GM12878 (cell line): Measurements from ENCODE around the gene RGS6. TPM values are rescaled to one million over a fixed set of nuclear protein-coding genes. Genes with fewer than 3 reads are reported as not detected.

Experiments used
- BHLHE40 ChIP-seq, 2 experiments: fragments of 450-650 bp in 1 of 2; IDR thresholded peaks; 2 replicates each; pipeline ENCODE4 v1.6.1; 2011 to 2017; ENCODE audit warnings: low read depth in 2 of 2, borderline replicate concordance in 1 of 2, improper control_type of control experiment in 1 of 2, low read length in 1 of 2, mild to moderate bottlenecking in 1 of 2
- CEBPZ ChIP-seq: fragments of 150-350 bp; IDR thresholded peaks from 2 replicates; pipeline ENCODE4 v1.6.1; 2016; ENCODE audit warnings: low read depth, low read length
- IRF4 ChIP-seq: IDR thresholded peaks from 2 replicates; pipeline ENCODE4 v1.6.1; 2011; ENCODE audit warnings: low read depth, low read length
- JUNB ChIP-seq: IDR thresholded peaks from 2 replicates; pipeline ENCODE4 v1.6.1; 2016; ENCODE audit warnings: antibody characterized with exemption, mild to moderate bottlenecking
- MLLT1 ChIP-seq: fragments of 450-650 bp; IDR thresholded peaks from 2 replicates; pipeline ENCODE4 v1.6.1; 2016; ENCODE audit warnings: mild to moderate bottlenecking
- MXI1 ChIP-seq: fragments of 150-350 bp; IDR thresholded peaks from 2 replicates; pipeline ENCODE4 v1.6.1; 2011; ENCODE audit warnings: low read depth, mild to moderate bottlenecking, inconsistent platforms, low read length, improper control_type of control experiment
- SMARCA5 ChIP-seq: fragments of 450-650 bp; IDR thresholded peaks from 2 replicates; pipeline ENCODE4 v1.6.1; 2017; ENCODE audit warnings: mild to moderate bottlenecking
- SMC3 ChIP-seq: IDR thresholded peaks from 2 replicates; pipeline ENCODE4 v1.6.1; 2011; ENCODE audit warnings: low read length, improper control_type of control experiment, borderline replicate concordance
- SUPT20H ChIP-seq: IDR thresholded peaks from 2 replicates; pipeline ENCODE4 v1.6.1; 2011; ENCODE audit warnings: low read depth, mild to moderate bottlenecking, low read length, moderate library complexity, borderline replicate concordance; ENCODE audit not compliant: control insufficient read depth
- TARDBP ChIP-seq: IDR thresholded peaks from 2 replicates; pipeline ENCODE4 v1.6.1; 2016; ENCODE audit warnings: borderline replicate concordance
- TBL1XR1 ChIP-seq: IDR thresholded peaks from 2 replicates; pipeline ENCODE4 v1.6.1; 2012; ENCODE audit warnings: low read depth, low read length, improper control_type of control experiment
- polyA plus RNA-seq, 11 experiments: library from polyadenylated mRNA; depleted of rRNA in 4 of 11; unstranded in 6 of 11; stranded (reverse) in 5 of 11; fragments of >200 nt; fragmentation: Nextera tagmentation in 4 of 11; fragmentation: Illumina TruSeq in 1 of 11; extraction: Ambion mirVana in 4 of 11; extraction: Trizol in 1 of 11; gene quantifications; 1 replicate in 1 of 11; 2 replicates in 10 of 11; pipeline versions ENCODE4 v1.2.1 to v1.2.3, GENCODE V29; 2011 to 2016; ENCODE audit warnings: inconsistent platforms in 2 of 11, missing spikeins in 2 of 11, low read depth in 1 of 11
- total RNA-seq, 4 experiments: library from RNA; depleted of rRNA in 3 of 4; stranded (reverse); fragments of >200 nt in 3 of 4; fragmentation: Illumina TruSeq in 1 of 4; extraction: Trizol in 1 of 4; gene quantifications; 2 replicates each; pipeline versions ENCODE4 v1.2.1 to v1.2.3, GENCODE V29; 2013 to 2021
- TF ChIP-seq, protein P1 (sequence below): IDR thresholded peaks from 2 replicates; pipeline ENCODE4 v1.6.1; 2011; ENCODE audit warnings: borderline replicate concordance, low read depth, mild to moderate bottlenecking, moderate library complexity, mixed read lengths, low read length; ENCODE audit not compliant: insufficient read depth; ENCODE audit errors: extremely low read length
- TF ChIP-seq, protein P2 (sequence below): fragments of 450-650 bp; formaldehyde crosslinking; IDR thresholded peaks from 2 replicates; pipeline ENCODE4 v1.5.0; 2022; ENCODE audit warnings: mild to moderate bottlenecking, missing genetic modification characterization
- TF ChIP-seq, protein P3 (sequence below): fragments of 450-650 bp; IDR thresholded peaks from 2 replicates; pipeline ENCODE4 v1.6.1; 2017; ENCODE audit warnings: borderline replicate concordance

RGS6 gene
- total and polyA plus RNA-seq, 10 of the 15 experiments (the other 5 are each of a cell fraction or from before 2014, with no cell fraction given): 3.9 to 18.1 (median 12.4) TPM

- TF ChIP-seq, protein P1, sequence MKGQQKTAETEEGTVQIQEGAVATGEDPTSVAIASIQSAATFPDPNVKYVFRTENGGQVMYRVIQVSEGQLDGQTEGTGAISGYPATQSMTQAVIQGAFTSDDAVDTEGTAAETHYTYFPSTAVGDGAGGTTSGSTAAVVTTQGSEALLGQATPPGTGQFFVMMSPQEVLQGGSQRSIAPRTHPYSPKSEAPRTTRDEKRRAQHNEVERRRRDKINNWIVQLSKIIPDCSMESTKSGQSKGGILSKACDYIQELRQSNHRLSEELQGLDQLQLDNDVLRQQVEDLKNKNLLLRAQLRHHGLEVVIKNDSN: no peak
- no peak for TF ChIP-seq SUPT20H
- peak; percentile 99 for TF ChIP-seq IRF4
- TF ChIP-seq CEBPZ: no peak
- no peak for TF ChIP-seq SMARCA5
- no peak for TF ChIP-seq TBL1XR1
- TF ChIP-seq MLLT1: peak; percentile 83
- TF ChIP-seq SMC3: no peak
- TF ChIP-seq BHLHE40 (IDR thresholded peaks at IDR 0.05; ENCODE audit: borderline replicate concordance in 1 of 2, low read depth in 2 of 2, low read length in 1 of 2): peak; percentile 61 to 70; a peak in 3 of 4 replicates
- TF ChIP-seq TARDBP: no peak; the same call in 1 of the 2 replicates
- TF ChIP-seq JUNB: peak; percentile 94
- TF ChIP-seq MXI1: no peak
- TF ChIP-seq, protein P2, sequence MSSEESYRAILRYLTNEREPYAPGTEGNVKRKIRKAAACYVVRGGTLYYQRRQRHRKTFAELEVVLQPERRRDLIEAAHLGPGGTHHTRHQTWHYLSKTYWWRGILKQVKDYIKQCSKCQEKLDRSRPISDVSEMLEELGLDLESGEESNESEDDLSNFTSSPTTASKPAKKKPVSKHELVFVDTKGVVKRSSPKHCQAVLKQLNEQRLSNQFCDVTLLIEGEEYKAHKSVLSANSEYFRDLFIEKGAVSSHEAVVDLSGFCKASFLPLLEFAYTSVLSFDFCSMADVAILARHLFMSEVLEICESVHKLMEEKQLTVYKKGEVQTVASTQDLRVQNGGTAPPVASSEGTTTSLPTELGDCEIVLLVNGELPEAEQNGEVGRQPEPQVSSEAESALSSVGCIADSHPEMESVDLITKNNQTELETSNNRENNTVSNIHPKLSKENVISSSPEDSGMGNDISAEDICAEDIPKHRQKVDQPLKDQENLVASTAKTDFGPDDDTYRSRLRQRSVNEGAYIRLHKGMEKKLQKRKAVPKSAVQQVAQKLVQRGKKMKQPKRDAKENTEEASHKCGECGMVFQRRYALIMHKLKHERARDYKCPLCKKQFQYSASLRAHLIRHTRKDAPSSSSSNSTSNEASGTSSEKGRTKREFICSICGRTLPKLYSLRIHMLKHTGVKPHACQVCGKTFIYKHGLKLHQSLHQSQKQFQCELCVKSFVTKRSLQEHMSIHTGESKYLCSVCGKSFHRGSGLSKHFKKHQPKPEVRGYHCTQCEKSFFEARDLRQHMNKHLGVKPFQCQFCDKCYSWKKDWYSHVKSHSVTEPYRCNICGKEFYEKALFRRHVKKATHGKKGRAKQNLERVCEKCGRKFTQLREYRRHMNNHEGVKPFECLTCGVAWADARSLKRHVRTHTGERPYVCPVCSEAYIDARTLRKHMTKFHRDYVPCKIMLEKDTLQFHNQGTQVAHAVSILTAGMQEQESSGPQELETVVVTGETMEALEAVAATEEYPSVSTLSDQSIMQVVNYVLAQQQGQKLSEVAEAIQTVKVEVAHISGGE (CRISPR knock-in tag): no peak
- TF ChIP-seq, protein P3, sequence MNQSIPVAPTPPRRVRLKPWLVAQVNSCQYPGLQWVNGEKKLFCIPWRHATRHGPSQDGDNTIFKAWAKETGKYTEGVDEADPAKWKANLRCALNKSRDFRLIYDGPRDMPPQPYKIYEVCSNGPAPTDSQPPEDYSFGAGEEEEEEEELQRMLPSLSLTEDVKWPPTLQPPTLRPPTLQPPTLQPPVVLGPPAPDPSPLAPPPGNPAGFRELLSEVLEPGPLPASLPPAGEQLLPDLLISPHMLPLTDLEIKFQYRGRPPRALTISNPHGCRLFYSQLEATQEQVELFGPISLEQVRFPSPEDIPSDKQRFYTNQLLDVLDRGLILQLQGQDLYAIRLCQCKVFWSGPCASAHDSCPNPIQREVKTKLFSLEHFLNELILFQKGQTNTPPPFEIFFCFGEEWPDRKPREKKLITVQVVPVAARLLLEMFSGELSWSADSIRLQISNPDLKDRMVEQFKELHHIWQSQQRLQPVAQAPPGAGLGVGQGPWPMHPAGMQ: no peak; the same call in 1 of the 2 replicates
Measured at GRCh38 chr14:71956920-71957563, 24.8 kb downstream of the RGS6 start (continued).
